Epidermal melanocyte (primary cell): Measurements from ENCODE around the gene LIPI.
"Not testable (repeated sequence)": the region's sequence is repeated elsewhere in the genome, so short reads cannot be mapped to it uniquely, and the experiment has no call there.

Experiments used
- DNase-seq: peaks from one replicate; pipeline ENCODE4 v3.0.0; 2011; ENCODE audit warnings: low spot score; ENCODE audit not compliant: insufficient read length

The LIPI gene

GRCh38 chr21:14119038-14119437 is 91.7 kb downstream of the LIPI start:
- no peak for DNase-seq

- no peak for DNase-seq
Observed at GRCh38 chr21:14116080-14116481, 94.7 kb downstream of the LIPI start.

- DNase-seq, result no peak
Observed at GRCh38 chr21:14115646-14116045, 95.1 kb downstream of the LIPI start.

- DNase-seq, result no peak
Observed at GRCh38 chr21:14114251-14114650, 96.5 kb downstream of the LIPI start.

- DNase-seq, result not testable (repeated sequence)
Observed at GRCh38 chr21:14104564-14104963, 106.2 kb downstream of the LIPI start.

- no peak for DNase-seq
Observed at GRCh38 chr21:14099570-14099969, 111.2 kb downstream of the LIPI start.

- DNase-seq, result no peak
Observed at GRCh38 chr21:14097881-14098499, 112.8 kb downstream of the LIPI start.

GRCh38 chr21:14096577-14096976 is 114.2 kb downstream of the LIPI start:
- no peak for DNase-seq

- DNase-seq, result no peak
Observed at GRCh38 chr21:14096172-14096571, 114.6 kb downstream of the LIPI start.

GRCh38 chr21:14095056-14095455 is 115.7 kb downstream of the LIPI start:
- DNase-seq, result no peak

- DNase-seq, result no peak
Observed at GRCh38 chr21:14092834-14093560, 117.8 kb downstream of the LIPI start.

GRCh38 chr21:14090184-14090583 is 120.6 kb downstream of the LIPI start:
- not testable (repeated sequence) for DNase-seq

GRCh38 chr21:14088391-14088790 is 122.4 kb downstream of the LIPI start:
- DNase-seq, result no peak

GRCh38 chr21:14086553-14086952 is 124.2 kb downstream of the LIPI start:
- DNase-seq, result no peak

- DNase-seq, result no peak
Observed at GRCh38 chr21:14084701-14085100, 126.1 kb downstream of the LIPI start.

- DNase-seq, result no peak
Observed at GRCh38 chr21:14084068-14084501, 126.7 kb downstream of the LIPI start.

GRCh38 chr21:14080764-14081096 is 130.0 kb downstream of the LIPI start:
- no peak for DNase-seq

GRCh38 chr21:14080040-14080763 is 130.6 kb downstream of the LIPI start:
- no peak for DNase-seq

- DNase-seq, result no peak
Observed at GRCh38 chr21:14078746-14079375, 131.9 kb downstream of the LIPI start.

- no peak for DNase-seq
Observed at GRCh38 chr21:14076143-14076806, 134.5 kb downstream of the LIPI start.

- DNase-seq, result no peak
Observed at GRCh38 chr21:14075346-14076142, 135.2 kb downstream of the LIPI start.
